ENCODE results near the gene YIPF3.
"Not testable (repeated sequence)": the region's sequence is repeated elsewhere in the genome, so short reads cannot be mapped to it uniquely, and the experiment has no call there.

Gene YIPF3

DNA sequence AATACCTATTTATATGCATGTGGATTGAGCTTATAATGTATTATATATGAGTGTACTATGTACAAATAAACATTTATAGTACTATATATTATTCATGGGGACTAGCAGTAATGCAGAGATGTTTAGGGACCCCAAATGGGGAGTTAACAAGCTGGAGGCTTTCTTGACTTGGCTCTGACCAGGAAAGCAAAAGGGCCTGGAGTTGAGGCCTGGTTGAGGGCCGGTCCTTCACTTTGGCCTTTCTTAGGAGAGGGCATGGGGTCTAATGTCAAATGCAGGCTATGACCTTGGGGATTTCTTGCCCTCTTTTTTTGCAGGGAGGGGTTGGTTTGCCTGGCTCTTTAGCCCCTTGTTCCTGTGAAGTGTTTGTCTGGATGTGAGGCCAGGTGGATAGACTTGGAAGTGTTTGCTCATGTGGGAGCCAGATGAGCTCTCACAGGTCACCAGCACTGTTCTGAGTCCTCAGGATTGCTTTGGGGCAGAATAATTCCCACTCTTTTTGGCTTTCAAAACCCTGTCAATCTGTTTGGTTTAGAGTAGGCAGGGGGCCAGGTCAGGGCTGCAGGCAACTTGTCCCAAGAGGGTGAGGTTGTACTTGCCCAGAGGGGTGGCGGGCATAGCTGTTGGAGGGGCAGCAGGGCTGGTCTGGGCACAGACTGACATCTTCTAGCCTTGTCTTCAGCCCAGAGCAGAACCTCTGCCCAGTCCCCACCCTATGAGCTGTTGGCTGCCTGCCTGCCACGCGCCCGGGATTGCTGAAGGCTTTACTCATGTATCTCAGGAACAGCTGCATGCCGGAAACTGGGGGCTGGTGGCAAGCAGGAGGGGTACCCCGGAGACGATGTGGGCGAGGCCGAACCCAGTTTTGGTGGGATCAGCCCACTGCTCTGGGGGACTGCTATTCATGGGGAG, 24.7 kb downstream of the YIPF3 start:
- peak in 1 of 2 experiments; percentile 41 for DNase-seq

DNA sequence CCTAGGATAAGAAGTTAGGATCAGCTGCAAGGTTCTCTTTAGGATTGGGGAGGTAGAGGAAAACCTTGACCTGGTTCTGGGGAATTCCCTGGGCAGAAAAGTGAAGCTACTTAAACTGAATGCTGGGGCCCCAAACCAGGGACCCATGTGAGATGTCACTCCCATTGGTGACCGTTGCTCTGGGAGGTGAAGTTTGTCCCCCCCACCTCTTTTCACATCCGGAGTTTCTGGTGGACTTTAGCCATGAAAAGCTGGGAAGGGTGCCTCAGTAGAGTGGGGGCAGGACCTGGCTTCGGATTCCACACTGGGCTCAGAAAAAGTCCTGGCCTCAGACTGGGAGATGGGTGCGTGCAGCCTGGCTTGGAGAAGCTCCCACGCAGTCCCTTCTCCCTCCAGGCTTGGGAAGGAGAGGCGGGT, 26.2 kb downstream of the YIPF3 start:
- no peak for DNase-seq

DNA sequence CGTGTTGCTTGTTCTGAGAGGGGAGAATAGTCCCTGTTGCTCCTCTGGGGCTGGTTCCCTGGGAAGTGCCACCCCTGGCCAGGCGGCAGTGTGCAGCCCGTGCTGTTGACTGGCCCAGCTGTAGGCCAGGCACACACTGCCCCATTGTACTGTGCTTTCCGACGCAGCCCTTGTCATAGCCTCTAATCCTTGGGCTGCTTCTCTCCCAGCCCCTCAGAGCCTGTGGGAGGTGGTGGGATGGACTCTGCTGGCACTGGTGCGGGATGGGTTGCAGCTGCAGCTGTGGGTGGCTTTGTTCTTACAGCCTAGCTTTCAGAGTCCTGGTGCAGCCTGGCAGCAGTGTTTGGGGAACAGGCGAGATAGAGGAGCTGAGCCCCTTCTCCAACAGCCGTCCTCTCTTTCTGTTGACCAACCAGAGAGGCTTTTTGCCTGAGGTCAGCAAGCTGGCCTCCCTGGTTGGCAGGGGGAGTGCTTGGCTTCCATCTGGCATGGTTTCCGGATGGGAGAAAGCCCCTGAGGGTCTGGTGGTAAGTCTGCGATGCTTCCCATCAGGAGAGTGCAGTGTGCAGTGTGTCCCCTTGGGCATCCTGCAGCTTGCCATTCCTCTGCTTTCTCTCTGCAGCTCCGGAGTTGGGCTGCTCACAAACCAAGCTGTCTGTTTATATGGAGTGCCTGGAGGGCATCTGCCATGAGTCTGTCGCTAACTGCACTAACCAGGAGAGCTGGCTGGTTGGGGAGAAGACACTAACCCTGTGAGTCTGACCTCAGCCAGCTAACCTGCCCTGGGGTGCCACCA, 27.3 kb downstream of the YIPF3 start:
- DNase-seq, result no peak

DNA sequence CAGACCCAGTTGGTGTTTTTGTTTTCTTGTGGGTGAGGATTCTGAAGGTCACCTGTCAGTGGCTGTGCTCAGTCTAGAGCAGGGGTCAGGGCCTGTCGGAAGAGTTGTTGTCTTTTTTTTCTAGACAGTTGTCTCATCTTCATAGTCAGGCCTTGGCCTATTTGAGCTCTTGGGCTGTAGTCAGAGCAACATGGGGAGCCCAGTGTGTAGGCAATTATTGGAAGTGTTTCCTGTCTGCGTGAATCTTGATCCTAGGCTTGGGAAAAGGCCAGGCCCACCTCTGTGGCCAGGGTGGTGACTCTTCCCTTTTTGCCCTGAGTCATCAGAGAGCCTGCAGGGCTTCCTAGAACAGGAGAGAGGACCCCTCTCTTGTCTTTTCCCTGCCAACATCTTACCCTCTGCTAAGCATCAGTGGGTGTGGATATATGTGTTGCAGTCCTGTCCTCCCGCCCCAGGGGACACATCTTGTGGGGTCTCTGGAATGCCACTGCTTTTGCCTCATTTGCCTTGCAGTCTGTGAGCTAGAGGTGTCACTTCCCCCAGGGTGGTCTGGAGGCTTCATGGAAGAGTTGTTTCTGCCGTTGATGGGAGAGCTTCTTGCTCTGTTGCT, 28.0 kb downstream of the YIPF3 start:
- DNase-seq, result no peak

DNA sequence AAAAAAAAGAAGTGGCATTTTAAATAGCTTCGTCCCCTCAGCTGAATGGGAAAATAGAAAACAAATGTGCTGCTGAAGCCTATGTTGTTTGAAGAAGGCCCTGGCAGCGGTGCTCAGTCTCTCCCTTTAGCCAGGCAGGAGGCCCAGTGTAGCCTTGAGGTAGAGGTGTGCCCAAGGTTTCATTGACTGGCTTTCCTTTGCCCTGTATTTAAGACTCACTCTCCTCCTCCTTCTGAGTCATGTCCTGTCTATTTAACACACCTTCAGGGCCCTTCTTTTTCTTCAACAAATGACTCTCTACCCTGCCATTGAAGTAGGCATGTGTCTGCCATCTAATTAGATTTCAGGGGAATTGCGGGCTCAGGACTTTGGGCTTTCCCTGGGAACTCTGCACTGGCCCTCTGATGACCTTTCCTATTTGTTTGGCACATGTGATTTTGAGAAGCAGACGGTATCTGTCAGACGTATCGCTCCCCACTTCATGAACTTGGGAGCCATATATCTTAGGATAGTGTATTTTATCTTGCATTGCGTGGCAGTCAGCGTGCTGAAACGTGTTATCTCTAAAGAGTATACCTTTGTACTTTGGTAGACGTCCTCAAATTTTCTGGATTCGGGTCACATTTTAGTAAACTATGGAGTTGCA, 35.0 kb downstream of the YIPF3 start:
- peak in 1 of 2 experiments; percentile 22 for DNase-seq

DNA sequence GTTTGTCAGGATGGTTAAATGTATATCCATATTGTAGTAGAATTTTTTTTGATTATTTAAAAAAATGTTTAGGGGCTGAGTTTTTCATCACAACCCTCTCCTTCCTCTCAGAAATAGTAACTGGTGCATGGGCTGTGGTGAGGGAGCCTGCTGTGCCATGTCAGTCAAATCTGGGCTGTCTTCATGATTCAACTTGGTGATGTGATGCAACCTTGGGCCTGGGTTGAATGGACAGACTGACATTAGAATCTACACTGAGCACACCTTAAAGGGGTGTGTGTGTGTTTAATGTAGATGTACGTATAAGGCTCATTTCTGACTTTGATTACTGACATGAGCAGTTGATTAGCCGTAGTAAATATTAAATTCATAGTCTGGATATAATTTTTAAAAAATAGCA, 35.7 kb downstream of the YIPF3 start:
- no peak for DNase-seq

DNA sequence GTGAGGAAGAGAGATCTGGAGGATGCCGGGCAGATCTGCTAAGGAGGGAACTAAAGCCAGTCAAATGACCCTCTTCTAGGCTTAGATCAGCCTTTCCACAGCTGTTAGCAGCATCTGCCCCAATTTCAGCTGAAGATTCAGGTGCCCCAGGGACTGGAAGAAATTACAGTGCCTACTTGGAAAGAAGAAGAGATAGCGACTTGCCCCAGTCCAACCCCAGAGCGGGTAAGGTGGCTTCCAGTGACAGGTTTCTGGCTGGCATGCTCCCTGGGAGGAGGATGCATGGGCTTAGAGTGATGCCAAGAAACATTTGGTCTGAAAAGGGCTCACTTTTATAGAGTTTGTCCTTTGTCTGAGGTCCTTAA, 38.7 kb downstream of the YIPF3 start:
- no peak for DNase-seq

DNA sequence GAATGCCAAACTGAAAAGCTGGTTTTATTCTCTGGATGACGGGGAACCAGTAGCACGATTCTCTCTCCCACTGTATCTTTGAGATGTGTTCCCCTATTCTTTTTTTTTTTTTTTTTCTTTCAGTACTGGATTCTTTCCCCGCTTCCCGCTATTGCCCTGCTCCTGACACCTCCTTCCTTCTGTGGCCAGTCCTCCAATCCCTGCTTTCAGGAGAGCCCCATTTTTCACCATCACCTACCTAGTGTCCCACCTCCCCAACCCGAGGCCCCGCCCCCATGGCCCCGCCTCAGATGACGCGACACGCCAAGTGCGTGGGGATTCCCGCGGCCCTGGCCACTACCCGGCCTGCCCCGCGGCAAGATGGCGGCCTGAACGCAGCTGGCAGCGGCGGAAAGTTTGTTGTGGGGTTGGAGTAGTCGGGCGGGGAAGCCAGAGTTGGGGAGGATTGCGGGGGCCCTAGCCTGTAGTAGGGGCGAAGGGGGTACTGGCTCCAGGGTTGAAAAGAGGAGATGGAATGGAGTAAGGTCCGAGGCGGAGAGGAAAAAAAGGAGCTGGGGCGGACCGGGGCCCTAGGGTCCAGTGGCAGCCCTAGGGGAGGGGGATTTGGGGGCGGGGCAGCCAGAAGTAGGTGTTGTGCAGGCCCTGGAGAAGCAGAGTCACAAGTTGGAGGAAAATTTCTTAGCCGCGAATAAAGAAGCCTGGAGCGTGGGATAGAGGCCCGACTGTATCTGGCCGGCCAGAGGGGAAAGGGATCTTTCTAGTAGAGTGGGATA, 39.3 kb downstream of the YIPF3 start, which contains the start of gene TJAP1:
Gene TJAP1 (plus strand): TSS at position 336 of the 773 bp plus-strand sequence. CDS start 21,432 bp downstream, outside the sequence.
- peak; percentile 59 to 82 for DNase-seq

DNA sequence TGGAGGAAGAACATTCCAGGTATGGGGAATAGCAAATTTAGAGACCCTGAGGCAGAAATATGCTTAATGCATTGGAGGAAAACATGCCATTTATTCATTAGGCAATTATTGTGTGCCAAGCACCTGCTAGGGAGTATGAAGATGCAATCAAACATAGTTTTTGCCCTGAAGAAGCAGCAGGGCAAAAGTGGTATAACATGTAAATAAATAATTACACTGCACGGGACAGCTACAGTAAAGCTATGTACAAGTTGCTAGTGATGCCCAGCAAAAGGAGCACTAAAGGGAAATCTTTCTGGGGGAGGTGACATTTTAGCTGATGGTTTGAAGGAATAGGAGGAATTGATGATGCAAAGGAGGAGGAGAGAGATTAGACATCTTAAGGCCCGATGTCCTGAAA, 40.0 kb downstream of the YIPF3 start:
- DNase-seq, result no peak

DNA sequence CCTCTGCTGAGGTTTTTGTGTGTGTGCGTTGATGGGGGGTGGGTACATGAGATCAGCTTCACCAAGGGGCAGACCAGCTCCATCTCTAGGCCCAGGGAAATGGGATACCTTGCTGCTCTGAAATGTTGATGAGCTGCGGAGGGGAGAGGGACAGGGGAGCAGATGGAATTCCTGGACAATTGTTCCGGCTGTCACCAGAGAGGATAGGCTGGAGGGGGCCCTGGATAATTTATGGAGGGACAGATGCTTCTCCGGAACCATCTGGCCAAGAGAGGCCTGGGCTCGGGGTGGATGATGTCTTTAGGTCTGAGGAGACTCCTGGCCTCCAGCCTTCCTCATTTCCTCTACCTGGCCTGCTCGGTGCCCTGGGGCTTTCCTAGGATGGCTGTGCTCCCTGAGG, 41.2 kb downstream of the YIPF3 start:
- DNase-seq, result no peak

DNA sequence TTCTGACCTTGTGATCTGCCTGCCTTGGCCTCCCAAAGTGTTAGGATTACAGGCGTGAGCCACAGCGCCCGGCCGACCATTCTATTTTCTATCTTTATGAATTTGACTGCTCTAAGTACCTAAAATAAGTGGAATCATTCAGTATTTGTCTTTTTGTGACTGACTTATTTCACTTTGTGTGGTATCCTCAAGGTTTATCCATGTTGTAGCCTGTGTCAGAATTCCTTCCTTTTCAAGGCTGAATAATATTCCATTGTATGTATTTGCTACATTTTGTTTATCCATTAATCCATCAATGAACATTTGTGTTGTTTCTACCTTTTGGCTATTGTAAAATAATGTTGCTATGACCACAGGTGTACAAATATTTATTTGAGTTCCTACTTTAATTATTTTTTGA, 44.2 kb downstream of the YIPF3 start:
- no peak for DNase-seq

DNA sequence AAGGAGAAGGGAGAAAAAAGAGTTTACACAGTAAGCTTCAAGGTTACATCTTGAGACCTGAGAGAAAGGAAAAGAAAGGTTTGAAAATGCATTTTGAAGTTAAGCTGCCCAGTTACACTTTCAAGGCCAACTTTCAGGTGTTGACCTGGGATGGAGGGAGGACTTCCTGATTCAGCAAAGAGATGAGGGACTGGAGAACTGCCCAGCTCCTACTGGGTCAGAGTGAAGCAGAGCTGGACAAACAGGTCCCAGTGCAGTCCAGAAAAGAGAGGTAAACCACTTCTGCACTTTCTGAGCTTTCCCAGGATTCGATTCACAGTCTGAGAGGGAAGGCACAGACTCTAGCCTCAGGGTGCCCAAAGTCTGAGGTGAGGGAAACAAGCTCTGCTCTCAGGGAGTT, 45.3 kb downstream of the YIPF3 start:
- no peak for DNase-seq

DNA sequence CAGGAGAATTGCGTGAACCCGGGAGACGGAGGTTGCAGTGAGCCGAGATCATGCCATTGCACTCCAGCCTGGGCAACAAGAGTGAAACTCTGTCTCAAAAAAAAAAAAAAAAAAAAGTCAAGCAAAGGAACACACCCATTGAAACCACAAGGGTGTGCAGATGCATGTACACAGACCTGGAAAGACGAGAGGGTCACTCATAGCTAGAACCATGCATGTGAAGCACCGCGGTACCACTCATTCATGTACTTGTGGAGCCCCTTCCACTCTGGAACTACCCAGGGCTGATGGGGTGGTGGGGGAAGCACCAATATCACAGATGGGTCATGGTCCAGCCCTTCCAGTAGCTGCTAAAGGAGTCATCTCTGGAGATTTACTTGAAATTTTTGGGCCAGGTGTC, 46.8 kb downstream of the YIPF3 start:
- DNase-seq, result no peak

DNA sequence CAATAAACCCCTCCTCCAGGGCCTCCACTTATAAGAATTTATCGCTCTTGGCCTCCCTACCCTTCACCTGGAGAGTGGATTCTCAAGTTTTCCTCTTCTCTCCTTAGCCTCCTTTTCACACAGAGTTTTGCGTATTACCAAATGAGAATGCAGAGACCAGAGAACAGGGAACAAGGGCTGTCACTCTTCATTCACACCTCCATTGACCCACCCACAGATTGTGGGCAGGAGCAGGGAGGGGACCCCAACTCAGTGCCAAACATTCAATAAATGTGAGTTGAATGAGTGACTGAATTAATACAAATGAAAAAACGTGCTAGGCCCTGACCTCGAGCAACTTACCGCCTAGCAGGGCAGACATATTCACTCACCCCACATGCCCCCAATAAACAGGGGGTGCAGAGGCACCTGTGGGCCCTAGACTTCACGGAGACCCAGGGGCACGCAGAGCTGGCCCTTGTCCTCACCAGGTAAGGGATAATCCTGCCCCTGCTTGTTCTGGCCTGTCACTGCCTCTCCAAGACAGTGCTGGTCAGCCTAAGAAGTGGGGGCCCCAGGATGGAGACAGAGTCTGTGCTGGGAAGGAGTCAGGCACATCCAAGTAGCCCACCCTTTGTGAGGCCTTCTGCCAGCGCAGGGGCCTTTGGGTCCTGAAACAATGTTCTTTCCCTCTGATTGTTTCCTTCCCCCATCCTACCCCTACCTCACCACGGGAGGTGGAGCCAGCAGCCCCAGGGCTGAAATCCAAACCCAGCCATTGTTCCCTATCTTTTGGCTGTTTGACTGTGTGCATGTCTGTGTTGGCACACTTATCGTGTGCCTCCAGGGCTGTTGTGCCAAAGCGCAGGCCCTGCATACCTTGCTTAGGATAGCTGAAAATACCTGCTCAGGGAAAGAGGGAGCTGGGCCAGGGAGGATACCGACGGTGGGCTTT, 47.7 kb downstream of the YIPF3 start:
- DNase-seq, result no peak

DNA sequence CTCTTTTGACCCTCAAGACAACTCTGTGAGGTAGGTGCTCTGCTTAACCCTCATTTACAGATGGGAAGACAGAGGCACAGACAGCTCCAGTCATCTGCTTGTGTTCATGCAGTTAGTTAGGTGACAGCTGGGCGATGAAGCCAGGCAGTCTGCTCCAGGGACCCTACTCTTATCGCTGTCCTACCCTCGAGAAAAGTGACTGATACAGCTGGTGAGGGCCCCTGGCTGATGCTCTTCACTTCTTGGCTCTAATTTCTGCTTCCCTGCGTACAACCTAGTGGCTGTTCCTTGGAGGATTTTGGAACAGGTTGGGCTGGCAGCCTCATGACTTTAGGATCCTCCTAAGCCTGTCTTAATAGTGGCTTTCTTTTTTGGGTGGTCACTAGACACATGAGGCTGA, 48.5 kb downstream of the YIPF3 start:
- no peak for DNase-seq

DNA sequence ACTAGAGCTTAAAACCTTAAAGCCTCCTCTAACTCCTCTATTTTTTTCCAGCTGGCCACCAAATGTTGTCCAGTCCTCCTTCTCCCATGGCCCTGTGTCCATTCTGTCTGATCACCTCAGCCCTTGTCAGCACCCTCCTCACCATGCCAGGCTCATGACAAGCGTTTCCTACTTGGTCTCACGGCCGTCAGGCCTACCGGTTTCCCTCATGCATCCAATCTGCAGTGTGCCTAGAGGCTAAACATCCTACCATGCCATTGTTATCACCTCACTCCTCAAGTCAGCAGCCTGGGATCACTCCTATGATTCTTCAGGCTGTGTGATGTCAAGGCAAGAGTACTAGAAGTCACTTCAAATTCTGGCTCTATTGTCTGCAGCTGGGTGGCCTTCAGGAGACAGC, 49.0 kb downstream of the YIPF3 start:
- no peak for DNase-seq

DNA sequence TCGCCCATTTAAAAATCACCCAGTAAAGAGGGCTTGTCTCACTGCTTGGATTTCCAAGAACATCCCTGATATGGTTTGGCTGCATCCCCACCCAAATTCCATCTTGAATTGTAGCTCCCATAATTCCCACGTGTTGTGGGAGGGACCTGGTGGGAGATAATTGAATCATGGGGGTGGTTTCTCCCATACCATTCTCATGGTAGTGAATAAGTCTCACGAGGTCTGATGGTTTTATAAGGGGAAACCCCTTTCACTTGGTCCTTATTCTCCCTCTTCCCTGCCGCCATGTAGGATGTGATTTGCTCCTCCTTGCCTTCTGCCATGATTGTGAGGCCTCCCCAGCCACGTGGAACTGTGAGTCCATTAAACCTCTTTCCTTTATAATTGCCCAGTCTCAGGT, 49.5 kb downstream of the YIPF3 start:
- DNase-seq, result not testable (repeated sequence)

DNA sequence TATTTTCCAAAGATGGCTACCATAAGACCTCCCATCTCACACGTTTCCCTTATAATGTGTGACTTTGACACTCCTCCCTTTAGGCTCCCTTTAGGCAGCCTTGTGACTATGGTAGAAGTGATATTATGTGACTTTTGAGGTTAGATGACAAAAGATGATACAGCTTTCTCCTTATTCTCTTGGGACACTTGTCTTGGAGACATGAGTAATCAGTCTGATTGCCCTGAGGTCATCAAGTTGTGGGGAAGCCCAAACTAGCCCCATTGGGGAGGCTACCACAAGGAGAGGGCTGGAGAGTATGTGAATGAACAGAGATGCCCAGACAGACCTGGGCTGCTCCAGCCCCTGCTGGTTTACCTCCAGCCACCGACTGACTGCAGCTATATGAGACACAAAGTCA, 50.8 kb downstream of the YIPF3 start:
- no peak for DNase-seq

DNA sequence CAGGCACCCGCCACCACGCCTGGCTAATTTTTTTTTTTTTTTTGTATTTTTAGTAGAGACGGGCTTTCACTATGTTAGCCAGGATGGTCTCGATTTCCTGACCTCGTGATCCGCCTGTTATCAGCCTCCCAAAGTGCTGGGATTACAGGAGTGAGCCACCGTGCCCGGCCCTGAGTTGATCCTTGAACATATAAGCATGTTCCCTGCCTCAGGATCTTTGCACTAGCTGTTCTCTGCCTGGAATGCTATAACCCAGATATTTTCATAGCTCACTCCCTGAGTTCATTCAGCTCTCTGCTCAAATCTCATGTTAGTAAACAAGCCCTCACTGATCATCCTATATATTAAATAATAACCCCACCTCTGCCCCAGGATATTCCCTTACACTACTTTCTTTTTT, 52.4 kb downstream of the YIPF3 start:
- no peak for DNase-seq

DNA sequence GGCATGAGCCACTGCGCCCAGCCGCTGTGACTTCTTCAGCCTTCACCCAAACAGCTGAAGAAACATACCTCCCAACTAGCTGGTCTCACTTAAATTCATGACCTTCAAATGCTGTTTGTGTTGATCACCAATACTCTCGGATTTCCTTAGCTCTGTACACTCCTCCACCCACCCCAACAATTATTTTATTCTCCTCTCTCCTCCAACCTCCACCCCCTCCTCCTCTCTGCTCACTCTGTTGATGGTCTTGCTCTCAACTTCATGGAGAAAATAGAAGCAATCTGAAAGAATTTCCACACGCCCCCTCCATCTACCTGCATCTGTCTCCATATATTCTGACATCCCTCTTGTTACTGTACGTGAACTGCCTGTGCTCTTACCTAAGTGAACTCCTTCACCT, 54.8 kb downstream of the YIPF3 start:
- DNase-seq, result no peak

Measured in SW 1271 (cell line).